ENCODE data around the gene OCA2.

The OCA2 gene

DNA sequence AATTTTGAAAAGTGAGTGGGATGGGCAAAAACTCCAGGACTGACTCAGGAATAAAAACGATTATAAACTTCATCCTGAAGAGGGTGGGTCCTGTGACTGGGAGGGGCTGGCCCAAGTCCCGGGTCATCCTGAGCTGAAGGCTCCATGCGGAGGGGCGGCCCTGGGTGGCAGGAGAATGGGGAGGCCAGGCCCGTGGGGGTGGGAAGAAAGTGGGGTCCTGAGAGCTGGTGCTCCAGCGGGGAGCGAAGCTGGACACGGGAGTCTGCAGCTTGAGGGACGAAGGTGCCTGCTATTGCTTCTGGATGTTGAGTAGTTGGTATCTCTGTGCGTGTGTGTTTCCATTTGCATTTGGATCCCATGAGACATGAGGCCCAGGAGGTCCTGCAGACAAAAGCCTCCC, 4.7 kb upstream of the OCA2 start:
- DNase-seq, result no peak

DNA sequence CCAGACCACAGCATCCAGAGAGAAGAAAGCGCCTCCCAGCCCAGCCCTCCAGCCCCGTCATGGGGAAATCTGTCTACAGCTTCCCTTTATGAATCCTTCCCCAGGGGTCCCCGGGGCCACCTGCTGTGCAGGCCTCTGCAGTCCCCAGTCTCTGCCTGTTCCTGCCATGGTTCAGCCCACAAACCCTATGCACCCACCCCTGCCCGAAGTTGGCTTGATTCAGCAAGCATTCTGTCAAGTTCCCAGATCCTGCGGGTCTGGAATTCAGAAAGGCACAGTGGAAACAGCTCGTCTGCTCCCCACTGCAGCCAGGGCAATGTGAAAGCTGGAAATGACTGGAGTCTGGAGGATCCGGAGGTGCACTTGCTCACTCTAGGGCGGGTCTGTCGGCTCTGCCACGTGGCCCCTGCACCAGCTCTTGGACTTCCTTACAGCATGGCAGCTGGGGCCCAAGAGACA, 2.9 kb upstream of the OCA2 start:
- DNase-seq, result no peak

DNA sequence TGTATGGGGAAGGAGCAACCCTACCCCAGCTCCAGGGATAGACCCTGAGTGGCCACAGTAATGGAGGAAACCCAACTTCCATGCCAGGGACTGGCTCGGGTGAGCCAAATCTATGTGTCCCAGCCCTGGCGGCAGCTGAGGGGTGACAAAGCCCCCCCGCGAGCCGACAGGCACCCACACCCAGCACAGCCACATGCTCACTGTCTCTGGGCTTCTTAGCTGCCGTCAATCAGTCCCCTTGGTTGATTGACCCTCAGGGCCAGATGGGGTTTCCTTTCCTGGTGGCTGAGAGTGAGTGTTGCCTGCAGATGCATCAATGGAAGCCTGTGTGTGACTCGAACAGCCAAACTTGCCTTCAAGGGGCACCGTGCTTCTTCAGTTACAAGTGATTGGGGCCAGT, 2.1 kb upstream of the OCA2 start:
- DNase-seq, result no peak

DNA sequence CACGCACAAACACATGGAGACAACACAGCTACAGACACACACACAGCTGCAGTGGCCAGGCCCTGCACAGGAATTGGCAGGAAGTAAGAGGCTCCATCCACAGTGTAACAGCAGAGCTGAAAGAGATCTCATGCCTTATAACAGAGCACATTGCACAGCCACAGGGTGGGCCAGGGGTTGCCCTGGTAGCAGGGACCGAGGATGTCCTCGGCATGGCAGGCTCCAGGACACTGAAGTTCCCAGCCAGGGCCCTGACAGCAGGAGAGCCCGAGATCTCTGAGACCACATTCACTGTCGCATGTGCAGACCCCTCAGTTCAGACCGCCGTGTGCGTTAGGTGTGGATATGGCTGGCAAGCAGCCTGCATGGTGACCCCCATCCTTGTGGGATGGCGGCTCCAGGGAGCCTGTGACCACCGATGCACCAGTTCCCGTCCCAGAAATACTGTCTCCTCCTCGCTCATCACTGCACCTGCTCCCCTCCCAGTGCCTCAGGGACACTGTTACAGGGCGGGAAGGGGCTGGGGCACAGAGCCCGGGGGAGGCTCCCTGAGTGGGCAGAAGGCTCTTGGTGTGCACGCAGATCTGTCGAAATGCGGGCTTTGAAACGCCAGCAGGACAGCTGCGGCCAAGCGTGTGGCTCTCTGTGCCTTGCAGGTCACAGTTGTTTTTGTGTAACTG, 1.5 kb upstream of the OCA2 start:
- no peak for DNase-seq

DNA sequence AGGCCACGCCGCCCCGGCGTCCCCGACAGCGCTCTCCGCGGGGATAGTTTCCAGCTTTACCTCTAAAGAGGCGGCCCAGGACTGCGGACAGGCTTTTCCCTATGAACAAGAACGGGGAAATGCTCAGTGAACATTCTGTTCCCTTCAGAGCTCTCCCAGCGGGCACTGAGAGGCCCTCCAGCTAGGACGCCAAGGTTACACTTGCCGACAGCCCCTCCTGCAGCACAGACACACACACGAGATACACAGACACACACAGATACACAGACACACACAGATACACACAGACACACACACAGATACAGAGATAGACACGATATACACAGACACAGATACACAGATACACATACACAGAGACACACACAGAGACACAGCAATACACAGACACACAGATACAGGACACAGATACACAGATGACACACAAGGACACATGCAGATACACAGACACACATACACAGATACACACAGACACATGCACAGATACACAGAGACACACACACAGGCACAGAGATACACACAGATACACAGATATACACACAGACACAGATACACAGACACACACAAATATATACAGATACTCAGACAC, 533 bp upstream of the OCA2 start:
- DNase-seq, result no peak

DNA sequence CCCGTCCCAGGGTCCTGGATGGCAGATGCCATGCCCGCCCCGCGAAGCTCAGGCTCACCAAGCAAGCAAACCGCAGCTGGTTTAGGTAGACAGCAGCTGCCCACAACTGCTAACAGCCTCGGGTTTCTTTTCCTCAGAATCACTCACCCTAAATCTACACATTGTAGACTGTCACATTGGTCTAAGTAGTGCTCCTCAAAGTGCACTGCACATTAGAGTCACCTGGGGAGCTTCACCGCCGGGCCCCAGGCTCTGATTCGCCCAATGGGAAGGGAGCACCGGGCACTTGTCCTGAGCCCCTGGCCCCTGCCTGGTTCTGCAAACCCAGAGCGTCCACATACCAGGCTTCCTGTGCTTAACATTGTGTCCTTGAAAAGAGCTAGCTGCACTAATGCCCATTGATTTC, 752 bp downstream of the OCA2 start:
- no peak for DNase-seq

DNA sequence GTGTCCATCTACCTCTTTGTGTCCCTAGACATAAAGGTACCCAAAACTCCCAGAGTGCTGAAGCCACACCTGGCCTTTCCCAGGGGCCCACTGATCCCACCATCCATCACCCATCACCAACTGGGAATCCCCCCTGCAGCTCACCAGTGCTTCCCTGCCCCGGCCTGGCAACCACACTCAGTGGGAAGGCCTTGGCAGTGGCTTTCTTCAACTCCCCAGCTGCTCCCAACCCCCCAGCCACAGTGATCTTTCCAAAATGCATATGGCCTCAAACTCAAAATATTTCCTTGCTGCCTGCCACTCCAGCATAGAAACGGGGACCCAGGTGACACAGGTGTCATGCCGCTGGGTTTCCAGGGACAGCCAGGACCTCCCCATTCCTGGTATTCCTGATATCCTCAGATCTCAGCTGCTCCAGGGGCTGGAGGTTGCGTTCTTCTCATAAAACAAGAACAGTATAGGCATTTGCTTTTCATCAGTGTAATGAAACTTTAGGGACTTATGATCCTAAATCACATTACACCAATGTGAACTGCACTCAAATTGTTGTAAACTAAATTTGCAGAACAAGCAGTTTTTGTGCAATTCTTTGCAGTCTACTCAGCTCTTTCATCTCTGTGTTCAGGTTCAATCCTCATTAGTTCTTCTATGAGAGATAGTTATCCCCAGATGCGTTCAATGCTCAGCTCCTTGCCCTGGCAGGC, 1.3 kb downstream of the OCA2 start:
- DNase-seq, result no peak

DNA sequence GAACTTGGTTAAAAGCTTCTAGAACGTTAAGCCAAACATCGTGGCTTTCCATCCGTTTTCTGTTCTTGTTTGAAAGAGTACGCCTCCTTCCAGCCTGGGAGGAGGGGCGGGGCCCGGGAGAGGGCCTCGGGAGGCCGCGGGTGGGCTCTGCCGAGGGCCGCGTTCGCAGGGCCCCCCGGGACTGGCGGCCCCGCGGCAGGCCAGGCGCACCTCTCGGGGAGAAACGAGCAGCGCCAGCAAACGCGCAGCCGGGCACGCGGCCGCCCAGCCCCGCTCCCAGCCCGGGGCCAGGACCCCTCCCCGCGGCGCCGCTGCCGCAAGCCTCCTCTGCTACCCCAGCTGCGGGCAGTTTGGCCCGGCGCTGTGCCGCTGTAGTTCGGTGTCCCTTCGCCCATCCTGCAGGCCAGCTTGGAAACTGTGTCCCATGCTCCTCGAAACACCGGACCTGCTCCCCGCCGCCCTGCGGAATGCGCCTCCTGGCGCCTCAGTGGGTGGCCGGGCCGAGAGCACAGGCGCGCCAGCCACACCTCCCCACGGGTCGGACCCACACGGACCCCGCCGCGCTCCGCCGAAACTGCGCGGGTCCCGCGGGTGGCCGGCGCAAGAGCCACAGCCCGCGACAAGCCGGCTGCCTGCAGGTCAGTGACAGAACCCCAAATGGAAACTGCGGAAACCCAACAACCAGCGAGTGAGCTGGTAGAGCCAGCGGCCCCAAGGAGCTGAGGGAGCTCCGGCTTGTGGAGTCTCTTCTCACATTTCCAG, 2.3 kb downstream of the OCA2 start:
- peak in 1 of 4 experiments; percentile 37 for DNase-seq

DNA sequence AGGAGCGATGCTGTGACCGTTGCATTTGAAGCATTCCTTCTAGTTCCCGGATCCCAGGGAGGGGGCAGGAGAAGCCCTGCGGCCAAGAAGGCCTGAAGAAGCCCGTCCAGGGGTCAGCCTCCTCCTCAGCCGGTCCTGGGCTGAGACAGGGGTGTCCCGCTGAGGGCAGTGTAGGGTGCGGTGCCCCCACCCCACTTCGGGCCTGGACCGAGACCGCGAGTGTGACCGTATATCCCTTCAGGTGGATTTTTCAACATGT, 2.8 kb downstream of the OCA2 start:
- DNase-seq, result peak in 1 of 4 experiments; percentile 2

DNA sequence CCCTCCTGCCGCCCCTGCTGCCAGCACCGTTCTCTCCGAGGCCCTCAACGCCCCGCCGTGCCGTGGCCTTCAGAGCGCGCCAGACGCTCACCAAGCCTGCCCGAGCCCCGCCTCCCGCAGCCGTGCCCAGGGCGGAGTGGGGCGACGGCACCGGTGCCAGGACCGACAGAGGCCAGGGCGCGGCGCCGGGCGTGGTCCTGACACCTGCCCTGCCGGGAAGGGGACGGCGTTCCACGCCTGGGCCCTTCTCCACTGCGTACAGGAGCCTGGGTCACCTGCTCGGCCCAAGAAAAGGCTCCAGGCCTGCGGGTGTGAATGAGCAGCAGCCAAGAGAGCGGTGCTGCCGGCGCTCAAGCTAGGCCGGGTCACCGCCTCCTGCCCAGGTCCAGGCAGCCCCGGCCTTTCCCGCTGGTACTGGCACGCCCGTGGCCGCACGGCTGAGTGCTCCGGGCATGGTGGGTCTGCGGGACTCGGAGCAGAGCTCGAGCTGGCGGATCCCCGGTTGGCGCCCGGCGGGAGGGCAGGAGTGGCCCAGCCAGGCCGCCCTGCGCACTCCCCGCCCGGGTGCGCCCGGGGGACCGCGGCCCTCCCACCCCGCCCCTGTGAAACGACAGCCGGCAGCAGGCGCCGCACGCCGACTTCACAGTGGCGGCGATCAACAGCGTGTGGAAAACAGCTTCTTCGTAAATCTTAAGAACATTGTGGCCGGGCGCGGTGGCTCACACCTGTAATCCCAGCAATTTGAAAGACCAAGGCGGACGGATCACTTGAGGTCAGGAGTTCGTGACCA, 4.2 kb downstream of the OCA2 start:
- peak in 1 of 4 experiments; percentile 36 for DNase-seq

DNA sequence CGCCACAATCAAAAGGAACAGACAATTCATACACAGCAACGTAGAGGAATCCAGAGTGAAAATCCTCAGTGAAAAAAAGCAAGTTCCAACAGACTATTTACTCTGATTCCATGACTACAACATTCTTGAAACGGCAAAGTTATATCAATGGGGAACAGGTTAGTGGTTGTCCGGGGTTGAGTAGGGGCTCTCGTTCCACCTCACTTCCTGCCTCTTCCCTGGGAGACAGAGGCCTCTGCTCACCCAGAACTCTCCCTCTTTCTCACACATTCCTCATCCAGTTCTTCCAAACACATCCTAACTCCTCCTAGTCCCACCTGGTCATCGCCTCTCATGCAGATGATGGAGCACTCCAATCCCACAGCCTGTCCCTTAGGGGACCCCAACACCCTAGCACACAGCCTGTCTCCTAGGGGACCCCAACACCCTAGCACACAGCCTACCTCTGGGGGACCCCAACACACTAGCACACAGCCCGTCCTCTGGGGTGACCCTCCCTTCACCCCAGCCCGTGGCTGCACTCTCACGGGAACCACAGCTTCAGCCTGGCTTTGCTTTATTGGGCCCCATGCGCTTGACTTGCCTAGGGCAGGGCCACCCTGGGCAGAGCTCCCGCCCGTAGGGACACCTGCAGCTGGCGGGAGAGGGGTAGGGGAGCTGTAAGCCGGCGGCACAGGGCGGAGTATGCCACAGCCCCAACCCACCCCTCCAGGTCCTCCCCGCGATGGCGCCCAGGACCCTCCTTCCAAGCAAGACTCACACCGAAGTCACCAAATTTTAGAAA, 5.2 kb downstream of the OCA2 start:
- no peak for DNase-seq

DNA sequence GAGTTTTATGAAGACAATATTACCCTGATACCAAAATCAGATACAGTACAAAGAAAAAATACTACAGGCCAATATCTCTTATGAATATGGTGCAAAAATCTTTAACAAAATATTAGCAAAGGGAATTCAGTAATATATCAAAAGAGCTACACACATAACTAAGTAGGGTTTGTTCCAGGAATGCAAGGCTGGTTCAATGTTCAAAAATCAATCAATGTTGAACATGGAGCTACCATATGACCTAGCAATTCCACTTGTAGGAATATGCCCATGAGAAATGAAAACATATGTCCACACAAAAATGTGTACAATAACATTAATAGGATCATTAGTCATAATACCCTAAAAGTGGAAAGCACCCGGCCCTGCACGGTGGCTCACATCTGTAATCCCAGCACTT, 7.8 kb downstream of the OCA2 start:
- DNase-seq, result no peak

DNA sequence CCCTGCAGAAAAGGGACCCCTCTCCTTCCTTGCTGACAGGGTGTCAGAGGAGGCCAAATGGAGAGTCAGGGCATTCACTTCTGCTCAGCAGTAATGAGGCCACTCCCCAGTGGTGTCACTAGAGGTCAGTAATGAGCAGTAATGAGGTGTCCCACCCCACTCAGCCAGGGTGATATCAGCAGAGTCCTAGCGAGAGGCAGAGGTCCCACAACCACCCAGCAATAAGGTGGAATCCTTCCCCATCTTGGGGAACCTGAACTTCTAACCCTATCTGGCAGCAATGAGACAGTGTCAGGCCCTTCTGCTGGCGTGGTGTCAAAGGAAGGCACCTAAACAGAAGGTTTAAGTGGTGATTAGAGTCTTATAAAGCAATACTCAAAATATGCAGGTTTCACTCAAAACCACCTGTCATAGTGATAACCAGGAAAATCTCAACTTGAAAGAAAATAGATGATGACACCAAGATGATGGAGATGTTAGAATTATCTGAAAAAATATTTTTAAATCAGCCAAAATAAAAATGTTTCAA, 12.9 kb downstream of the OCA2 start:
- DNase-seq, result peak; percentile 70 to 80 (median 76)

DNA sequence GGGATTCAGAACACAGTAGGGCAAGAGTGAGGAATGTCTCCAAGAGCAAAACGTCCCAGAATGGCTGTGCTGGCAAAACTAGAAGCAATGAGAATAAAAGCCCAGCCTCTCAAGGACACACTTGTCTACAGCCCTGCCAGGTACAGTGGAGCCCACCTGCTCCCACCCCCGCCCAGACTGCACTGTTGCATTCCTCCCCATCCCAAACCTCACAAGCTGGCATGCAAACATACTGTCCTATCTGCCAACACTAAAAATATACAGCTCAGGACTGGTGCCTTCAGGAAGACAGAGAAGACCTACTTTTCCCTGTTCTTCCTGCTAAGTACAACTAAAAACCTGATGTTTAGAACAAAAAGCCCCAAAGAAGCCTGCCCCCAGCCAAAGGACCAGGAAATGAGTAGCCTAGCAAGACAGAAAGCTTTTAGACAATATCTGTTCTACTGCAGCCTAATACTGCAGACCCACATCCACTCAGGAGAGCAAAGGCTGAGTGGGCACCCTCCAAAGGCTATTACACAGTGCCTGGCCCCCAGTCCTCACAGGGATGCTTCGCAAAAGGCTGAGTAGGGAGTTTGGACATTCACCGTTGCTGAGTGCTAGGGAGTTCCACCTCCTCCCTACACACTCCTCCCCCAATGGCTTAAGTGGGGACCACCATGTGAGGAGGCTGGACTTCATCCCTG, 13.5 kb downstream of the OCA2 start:
- no peak for DNase-seq

DNA sequence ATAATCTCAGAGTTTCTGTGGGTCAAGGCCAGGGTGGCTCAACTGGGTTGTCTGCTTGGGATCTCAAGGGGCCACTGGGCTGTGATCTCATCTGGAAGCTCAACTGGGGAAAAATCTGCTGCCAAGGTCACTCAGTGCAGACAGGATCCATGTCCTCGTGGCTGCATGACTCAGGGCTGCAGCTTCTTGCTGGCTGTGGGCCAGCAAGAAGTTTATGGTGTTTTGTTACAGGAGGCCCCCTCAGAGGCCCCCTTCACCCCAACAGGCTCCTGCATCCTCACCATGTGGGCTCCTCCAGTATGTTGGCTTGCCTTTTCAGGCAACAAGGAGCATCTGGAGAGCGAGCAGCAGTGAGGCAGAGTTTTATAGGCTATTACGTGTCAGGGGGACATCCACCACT, 14.6 kb downstream of the OCA2 start:
- no peak for DNase-seq

DNA sequence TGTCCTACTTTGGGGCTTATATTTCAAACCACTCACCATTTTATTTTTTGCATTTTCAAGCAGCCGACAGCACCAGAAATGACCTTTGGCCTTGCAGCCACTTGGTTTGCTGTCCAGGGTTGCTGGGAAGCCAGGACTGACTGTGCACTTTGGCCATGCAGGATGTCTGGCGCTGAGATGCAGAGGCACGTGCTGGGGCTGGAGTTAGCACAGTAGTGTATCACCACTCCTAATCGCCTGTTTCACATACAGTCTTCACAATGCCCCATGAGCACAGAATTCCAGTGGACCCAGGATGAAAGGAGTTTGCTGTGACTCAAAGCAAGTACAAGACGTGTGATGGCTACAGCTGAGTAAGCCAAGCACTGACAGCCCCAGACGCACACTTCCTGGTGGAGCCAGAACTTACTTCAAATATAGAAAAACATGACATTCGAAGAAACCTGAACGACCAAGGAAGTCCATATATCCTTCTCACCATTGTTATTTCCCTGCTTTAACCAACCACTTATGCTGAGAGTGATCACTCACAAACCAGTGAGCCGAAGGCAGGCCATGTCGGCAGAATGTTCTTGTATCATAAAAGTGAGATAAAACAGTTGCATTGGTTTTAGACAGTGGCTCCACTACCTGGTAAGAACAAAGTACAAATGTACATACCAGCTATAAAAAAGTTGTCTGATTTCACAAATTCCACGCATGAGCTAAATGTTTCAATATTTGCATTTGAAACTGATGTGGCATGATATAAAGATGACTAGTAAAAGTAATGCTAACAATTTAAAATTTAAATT, 16.0 kb downstream of the OCA2 start:
- DNase-seq, result no peak

DNA sequence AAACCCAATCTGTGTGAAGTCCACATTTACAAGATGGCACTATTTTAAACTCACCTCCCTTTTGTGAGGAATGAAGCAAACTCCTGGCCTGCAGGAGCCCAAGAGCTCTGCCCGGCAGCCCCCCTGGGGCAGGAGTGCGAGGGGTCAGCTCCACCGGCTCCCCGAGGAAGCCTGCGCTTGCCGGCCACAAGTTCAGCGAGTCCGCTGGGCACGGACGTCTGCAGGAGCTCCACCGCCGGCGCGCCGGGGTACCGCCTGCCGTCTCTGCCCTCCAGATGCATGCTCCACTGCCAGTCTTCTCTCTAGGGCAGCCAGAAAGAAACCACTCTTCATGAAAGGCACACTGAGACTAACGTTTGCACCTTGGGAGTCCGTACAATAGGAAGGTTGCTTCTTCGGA, 17.5 kb downstream of the OCA2 start:
- DNase-seq, result no peak

DNA sequence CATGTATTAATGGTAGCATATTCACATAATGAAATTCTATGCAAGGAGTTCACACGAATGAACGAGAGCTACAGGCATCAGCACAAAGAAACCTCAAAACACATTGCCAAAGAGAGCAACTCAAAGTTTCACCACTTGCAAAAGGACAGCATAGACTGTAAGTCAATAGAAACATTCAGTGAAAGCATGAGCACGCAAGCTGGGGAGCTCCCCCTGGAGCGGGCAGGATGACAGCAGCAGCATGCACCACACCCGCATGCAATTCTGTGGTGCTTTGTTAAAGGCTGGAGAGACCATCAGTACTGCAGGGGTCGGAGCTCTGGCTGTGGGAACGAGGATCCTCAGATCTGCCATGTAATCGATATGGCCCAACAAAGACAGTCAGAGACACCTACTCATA, 18.7 kb downstream of the OCA2 start:
- no peak for DNase-seq

DNA sequence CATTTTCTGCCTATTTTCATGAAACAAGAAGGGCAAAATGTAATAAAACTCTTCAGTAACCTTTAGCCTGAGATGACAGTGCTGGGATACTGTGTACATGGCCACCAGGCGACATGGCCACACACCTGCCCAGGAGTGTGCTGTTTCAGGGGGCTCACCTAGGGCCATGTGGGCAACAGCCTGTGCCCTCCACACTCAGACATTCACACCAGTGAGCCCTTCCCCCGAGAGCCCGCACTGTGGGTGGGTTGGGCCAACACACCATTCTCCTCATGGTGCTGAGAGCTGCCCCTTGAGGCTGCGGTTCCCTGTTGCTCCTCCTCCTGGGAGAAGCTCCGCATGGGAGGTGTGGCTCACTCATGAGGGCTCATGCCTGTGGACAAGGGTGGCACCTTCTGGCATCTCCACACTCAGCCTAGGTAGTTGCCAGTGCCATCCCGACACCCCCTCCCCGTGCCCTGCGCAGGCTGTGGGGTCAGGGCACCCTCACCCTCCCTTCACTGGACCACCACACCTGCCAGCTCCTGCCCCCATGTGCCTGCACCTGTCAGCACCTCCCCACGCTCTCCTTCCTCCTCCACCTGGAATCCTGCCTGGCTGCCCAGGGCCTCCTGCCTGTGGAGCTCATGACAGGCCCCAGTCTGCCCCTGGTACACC, 19.7 kb downstream of the OCA2 start:
- DNase-seq, result no peak
